Inflammatory macrophage treated with lipopolysaccharide for 1 hour (primary cell): ENCODE measurements around the gene DNAJC18.
"Not testable (repeated sequence)": the region's sequence is repeated elsewhere in the genome, so short reads cannot be mapped to it uniquely, and the experiment has no call there.

Source experiments
- DNase-seq, 2 donors: peaks; one replicate each; pipeline ENCODE4 v3.0.0-alpha.2; 2020 to 2022

DNAJC18 gene

DNA sequence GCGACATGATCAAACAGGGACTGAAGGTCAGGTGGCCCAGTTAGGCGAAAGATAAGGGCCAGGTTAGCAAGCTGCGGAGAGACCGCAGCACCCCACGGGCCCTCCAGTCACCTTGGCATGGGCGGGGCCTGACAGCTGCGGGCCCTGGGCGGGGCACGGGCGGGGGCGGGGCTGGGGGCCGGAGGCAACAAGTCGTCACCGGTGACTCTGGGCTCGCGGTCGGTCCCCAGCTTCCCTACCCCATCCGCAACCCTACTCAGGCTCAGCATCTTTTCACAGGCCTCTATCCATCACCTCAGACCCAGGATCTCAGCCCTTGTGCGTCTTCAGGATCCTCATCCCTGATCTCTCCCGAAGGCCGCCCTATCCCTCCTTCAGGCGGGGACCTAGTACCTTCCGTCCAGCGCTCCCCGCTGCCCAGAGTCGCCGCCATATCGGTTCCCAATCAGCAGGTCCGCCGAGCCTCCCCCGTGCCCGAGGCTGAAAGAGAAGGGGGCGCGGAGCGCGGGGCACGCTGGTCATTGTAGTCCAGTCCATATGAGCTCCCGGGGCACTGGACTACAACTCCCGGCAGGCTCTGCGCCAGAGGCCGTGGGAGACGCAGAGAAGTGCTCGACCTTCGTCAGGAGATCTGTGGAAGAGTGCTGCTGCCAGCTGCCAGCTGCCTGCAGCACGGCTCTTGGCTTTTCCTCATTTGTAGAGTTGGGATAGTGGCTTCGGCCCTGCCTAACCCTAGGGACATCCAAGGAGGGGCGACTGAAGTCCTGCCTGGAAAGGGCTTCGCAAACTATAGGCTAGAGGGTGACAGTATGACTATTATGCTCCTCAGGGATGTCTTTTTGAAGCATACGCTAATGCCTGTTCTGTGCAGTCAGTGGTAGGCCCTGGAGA lies at the start of gene DNAJC18:
TSS of gene DNAJC18 (minus strand) at position 513 of the 891 bp plus-strand sequence. CDS start at position 433, 80 bp downstream.
- DNase-seq, result peak; percentile 88 to 93

DNA sequence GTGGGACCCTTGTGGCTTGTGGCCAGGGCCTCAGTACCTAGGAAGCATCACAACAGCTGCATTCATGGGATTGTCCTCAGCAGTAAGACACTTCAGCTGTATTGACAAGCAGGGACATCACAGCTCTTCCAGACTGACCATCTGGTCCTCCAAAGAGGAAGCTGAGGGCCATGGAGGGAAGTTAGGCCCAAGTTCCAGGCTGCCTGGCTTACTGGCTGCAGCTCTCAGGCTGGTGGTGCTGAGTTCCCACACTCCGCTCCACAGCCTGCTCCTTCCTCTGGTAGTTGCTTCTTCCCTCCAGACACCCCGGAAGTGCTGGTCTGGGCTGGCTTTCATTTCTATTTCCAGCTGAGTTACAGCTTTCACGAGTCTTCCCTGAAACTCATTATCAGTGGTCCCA lies 48.9 kb upstream of the DNAJC18 start:
- DNase-seq, result peak; percentile 72 to 75

DNA sequence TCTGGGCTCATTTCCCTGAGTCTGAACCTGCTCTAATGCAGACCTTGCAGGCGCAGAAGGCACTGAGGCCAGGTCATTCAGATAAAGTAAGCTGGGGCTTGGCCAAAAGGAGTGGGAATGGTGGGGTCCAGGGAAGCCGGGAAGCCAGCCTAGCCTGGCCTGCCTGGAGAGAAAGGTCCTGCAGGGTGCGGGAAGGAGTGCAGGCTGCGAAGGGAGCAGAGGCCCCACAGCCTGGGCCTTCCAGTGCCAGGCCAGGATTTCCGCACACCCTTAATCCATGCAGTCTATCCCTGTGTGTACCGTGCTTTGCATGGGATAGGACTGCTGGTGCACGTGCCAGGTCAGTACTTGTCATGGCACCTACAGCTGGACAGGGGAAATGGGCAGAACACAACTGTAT lies 46.9 kb upstream of the DNAJC18 start:
- DNase-seq, result no peak

DNA sequence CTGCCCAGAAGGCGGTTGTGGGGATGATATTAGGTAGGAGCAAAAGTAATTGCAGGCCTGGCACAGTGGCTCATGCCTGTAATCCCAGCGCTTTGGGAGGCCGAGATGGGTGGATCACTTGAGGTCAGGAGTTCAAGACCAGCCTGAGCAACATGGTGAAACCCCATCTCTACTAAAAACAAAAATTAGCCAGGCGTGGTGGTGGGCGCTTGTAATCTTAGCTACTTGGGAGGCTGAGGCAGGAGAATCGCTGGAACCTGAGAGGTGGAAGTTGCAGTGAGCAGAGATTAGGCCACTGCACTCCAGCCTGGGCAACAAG lies 43.5 kb upstream of the DNAJC18 start:
- DNase-seq, result not testable (repeated sequence)

DNA sequence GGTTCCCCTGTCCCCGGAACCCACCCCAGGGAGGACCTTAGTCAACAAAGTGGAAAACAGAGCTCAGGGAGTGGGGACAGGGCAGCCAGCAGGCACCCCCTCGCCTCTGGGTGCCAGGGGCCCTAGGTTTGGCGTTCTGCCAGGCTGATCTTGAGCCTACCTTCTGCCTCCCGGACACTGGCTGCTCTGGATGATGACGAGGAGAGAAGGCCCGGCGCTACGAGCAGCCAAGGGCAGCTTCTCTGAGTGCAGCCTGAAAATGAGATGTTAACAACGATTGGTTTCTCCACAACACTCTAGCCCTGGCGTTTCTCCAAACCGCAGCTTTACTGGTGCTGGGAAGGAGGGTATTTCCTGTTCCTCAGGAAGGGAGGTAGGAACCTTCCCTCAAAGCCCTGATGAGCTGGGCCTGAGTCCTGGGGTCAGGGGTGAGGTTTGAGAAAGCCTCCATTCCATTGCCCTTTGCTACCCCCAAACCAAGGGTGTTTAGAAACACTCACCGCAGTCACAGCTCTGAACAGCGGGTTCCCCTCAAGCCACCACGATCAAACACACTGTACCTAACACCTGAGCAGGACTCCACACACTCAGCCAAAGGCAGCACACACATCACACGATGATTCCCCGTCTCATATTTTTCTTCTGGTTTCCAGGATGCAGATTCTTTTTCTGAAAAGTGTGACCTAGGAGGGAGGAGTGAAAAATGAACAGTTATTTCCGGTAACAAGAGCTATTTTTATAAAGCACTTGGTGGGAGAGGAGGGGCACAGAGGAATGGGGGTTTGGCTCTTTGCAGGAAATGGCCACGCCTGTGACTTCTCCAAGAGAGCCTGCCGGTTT lies 42.9 kb upstream of the DNAJC18 start, which contains the start of gene STING1:
TSS of gene STING1 (minus strand) at position 709 of the 840 bp plus-strand sequence. CDS start 1,054 bp downstream, outside the sequence.
- DNase-seq, result peak; percentile 79 to 86

DNA sequence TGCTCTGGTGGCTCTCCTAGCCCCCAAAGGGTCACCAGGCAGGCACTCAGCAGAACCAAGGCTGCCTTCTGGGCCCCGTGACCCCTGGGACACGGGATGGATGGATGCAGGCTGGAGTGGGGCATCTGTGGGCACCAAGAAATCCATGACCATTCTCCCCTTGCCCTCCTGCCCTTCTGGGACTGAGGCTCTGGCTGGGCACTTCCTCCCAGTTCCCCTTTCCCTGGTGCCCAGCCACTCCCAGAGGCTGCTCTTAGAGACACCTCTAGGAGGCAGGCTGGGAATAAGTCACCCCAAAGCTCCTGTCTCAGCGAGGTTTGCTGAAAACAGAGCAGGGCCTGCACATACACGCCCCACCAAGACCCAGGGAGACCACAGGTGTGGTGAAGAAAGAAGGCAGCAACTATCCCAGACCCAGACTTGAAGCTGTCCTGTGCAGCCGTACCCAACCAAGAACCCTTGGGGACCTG lies 42.3 kb upstream of the DNAJC18 start:
- DNase-seq, result peak; percentile 53 to 59

DNA sequence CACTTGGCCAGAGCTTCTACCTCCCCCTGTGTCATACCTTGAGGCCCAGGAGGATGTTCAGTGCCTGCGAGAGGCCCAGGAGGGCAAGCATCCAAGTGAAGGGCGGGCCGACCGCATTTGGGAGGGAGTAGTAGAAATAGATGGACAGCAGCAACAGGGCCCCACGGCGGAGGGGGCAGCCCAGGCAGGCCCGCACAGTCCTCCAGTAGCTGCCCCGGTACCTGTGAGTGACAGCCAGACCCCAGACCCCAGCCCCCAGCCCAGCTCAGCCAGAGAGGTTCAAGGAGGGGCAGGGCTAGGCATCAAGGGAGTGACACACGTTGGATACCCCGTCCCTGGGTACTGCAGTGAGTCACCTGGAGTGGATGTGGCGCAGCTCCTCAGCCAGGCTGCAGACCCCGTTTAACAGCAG lies 41.8 kb upstream of the DNAJC18 start:
- no peak for DNase-seq

DNA sequence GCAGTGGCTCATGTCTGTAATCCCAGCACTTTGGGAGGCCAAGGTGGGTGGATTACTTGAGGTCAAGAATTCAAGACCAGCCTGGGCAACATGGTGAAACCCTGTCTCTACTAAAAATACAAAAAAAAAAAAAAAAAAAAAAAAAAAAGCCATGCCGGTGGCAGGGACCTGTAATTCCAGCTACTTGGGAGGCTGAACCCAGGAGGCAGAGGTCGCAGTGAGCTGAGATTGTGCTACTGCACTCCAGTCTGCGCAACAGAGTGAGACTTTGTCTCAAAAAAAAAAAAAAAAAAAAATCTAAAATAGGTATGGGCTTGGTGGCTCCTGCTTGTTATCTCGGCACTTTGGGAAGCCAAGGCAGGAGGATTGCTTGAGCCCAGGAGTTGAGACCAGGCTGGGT lies 40.4 kb upstream of the DNAJC18 start:
- not testable (repeated sequence) for DNase-seq

DNA sequence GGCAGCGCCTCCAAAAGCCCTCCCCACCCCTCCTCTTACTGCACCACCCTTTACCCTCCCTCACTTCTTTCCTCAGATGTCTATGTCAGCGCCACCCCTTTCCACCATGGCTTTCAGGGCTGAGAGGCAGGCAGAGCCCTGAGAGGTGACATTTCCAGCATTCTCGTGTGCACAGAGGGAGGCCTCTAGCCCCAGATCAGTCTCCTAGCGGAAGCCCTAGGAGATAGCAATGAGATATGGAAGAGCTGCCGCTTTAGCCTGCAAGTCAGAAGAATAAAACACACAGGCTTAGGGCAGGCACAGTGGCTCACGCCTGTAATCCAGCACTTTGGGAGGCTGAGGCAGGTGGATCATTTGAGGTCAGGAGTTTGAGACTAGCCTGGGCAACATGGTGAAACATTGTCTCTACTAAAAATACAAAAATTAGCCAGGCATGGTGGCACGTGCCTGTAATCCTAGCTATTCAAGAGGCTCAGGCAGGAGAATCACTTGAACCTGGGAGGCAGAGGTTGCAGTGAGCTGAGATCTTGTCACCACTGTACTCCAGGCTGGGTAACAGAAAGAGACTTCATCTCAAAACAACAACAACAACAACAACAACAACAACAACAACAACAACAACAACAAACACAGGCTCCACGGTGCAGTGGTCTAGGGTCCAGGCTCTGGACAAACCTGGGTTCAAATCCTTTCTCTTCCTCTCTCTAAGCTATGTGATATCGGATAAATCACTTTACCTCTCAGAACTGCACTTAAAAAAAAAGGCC lies 39.5 kb upstream of the DNAJC18 start:
- not testable (repeated sequence) for DNase-seq

DNA sequence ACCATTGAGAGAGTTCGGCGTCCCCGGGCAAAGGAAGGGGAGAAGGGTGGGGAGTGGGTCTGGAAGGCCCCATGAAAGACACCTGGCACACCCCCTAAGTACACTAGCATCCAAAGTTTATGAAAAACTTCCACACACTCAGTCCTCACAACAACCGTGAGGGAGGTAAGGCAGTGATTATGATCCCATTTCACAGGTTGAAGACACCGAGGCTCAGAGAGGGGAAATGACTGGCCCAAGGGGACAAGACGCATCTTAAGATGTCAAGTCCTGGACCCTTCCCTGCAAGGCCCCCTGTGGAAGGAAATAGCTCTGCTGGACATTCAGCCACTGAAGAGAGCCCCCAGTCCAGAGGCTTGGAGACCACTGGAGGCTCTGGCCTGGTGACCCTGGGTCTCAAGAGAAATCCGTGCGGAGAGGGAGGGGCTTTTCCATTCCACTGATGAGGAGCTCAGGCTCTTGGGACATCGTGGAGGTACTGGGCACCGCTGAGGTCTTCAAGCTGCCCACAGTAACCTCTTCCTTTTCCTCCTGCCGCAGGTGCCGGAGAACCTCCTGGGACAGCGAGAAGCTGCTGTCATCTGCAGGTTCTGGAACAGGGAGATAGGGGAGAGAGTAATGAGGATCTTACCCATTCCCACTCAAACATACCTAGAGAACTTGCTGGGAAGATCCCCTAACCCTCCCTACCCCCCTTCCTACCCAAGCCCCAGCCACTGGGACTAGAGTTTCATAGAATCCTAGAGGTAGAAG lies 36.7 kb upstream of the DNAJC18 start:
- no peak for DNase-seq

DNA sequence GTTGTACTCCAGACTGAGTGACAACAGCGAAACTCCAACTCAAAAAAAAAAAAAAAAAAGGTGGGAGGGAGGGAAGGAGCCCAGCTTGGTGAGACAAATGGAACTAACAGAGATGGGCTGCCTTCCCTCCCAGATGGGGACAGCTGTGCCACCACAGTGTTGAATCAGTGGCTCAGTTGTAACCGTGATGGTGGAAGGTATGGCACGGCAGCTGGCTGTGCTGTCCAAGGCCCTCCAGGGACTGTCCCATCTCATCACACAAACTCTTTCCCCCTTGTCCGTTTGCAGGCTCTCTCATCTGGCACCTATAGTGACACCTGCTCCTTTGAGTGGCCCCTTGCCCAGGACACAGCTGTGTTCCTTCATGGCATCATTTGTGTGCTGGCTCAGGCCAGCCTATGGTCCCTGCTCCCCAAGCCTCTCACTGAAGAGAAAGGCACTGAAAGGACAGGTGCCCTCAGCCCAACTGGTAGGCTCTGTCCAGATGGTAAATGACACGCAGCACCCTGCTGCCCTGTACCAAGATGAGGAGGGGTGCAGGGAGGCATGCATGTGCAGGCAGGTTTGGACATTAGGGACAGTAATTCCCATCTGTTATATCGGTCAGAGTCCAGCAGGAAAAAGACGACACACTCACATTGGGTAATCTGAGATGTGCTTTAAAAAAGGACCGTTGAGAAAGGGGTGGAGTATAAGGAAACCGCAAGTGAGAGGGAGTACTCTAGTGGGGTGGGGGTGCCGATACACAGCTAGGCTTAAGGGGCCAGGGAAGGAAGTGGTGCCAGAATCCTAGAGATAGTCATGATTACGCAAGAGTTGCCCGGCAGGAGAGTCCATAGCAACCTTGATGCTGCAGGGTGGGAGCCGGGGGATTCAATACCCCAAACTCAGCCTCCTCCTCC lies 35.8 kb upstream of the DNAJC18 start:
- DNase-seq, result peak; percentile 33 to 39

DNA sequence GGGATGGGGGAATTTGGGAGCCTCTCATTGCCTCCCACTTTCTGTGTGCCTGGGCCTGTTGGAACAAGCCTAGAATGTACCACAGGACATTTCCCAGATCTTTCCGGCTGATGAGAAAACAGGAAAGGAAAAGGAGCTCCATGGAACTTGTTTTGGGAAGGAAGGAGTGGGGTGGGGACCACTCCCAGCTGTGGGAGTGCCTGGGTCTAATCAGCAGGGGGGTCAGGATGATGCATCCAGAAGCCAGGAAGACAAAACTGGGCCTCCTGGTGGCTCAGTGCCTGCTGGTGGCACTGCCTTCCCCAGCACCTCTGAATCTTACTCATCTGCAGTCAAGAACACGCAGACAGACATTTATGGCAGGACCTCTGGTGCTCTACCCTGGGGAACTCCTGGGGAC lies 34.2 kb upstream of the DNAJC18 start:
- no peak for DNase-seq

DNA sequence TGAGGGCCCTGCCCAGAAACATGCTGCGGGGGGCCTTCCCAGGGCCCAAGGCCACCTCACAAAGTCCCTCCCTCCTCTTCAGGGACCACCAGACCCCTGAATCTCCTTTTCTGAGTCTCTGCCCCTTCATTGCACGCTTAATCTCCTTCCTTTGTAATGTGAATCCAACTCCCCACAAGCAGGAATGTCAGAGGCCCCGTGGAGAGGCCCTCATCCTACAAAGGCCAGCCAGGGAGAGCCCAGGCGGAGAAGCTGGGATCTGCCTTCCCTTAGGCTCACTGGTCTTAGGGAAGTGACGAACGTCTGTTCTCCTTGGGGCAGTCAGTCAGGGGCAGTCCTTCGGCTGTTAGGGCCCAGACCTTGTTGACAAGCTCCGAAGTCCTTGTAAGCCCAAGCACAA lies 33.8 kb upstream of the DNAJC18 start:
- DNase-seq, result no peak

DNA sequence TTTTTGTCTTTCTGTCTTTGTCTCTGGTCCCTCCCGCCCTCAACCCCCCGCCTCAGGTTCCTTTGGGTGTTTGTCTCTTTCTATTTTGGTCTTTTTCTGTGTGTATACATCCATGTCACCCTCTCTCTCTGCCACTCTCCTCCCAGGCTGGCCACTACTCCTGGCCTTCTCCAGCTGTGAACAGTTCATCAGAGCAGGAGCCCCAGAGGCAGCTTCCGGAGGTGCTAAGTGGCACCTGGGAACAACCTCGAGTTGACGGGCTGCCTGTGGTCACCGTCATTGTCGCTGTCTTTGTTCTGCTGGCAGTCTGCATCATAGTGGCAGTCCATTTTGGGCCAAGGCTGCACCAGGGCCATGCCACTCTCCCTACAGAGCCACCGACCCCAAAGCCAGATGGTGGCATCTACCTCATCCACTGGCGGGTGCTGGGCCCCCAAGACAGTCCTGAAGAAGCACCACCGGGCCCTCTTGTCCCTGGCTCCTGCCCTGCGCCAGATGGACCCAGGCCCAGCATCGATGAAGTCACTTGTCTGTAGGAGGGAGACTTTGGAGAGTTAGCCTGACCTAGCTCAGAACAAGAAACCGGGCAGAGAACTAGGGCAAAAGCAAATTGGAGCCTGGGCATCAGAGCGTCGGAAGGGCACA lies 33.2 kb upstream of the DNAJC18 start:
- no peak for DNase-seq

DNA sequence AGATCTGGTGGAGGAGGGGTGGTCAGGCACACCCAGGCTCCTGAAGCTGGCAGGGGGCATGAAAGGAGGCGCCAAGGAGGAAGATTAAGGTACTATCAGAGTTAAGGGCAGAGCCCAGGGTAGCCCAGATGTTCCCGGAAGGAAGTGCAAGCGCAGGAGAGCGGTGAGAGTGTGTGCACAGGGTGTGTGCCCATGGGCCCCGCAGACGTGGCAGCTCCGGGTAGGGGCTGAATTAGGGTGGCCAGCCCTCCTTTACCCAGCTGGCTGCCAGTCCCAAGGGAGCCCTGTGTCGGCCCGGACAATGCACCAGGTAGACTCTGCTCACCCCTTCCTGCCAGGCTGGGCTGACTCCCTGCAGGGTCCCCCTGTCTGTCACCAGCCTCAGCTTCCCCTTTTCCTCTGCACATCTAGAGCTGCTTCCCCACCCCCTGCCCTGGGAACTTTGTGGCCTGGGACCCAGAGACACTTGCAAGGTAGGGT lies 31.5 kb upstream of the DNAJC18 start, which contains the start of gene SMIM33:
TSS of gene SMIM33 (plus strand) at position 184 of the 480 bp plus-strand sequence. CDS start at position 302, 118 bp downstream.
- DNase-seq, result no peak

DNA sequence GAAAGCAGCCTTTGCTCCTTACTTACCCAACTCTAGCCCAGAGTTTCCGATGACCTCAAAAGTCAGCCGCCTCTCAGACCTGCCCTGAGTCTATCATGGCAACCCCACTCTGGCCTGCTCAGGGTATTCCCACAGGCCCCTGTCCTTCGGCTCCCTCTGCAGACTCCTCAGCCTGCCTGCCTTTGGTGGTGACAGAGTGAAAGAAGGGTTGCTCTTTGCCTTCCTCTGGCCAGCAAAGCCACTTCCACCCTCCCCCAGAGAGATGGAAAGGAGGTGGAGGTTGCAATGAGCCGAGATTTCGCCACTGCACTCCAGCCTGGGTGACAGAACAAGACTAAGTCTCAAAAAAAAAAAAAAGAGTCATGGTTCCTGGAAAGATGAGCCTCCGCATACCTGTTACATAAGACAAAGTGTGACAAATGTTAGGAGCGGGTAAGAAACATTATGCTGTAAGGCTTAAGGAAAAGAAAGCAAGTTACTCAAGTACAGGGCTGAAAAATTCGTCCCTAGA lies 29.2 kb upstream of the DNAJC18 start:
- DNase-seq, result peak; percentile 85 to 98

DNA sequence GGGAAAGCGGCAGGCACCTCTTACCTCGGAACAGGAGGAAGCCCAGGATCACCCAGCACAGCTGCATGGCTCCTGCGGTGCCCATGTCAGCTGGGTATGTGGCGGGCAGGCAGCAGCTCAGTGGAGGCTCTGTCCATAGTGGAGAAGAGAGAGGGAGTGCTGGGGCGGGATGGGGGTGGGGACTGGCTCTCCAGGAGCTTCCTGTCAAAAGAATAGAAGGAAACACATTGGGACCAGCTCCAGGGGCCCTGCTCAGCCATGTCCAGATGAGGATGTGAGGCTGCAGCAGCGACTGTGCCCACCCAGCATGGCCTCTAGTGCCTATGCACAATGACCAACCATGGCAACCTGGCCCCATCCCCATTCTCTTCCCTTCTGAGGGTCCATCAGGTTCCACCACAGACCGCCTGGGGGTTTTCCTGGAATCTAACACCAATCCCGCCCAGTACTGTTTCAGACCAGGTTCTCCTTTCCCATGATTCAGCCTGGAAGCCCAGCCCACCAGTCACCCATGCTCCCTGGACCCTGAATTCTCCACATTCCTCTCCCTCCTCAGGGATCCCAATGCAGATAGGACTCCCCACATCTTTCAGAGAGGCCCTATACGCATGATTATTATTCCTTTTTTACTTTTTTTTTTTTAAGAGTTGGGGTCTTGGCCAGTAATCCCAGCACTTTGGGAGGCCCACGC lies 23.4 kb upstream of the DNAJC18 start, which contains the start of gene ECSCR:
TSS of gene ECSCR (minus strand) at position 158 of the 691 bp plus-strand sequence. CDS start at position 85, 73 bp downstream.
- no peak for DNase-seq

DNA sequence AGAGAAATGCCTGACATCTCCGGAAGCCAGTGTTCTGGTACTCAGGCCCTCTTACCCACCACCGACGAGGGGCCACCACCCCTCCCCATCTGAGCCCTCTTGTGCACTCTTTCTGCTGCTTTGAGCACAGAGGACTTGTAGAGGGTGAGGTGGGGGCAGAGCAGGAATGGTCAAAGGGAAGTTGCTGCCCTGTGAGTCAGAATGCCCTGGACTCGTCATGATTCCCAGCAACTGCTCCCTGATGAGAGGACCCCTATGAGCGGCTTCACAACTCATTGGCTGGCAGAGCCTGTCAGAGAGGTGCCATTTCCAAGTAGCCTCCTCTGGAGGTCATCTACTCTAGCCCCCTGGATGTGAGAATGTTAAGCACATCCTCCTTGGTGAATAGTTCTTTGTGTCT lies 22.4 kb upstream of the DNAJC18 start:
- DNase-seq, result no peak

DNA sequence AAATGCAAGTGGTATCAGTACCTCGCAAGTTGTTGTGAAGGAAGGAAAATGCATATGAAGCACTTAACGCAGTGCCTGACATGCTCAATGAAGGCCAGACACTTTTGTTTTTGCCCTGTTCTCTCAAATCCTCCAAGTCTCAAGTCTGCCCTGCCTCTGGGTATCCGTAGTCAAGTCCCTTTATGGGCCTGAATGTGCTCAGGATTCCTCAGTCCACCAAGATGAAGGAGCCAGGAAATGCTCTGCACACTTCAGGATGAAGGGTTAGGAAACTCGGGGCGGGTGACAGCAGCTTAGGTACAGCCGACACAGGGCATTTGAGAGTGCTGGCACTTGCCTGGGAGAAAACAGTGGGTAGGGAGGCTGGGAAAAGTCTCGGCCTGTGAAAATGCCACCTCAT lies 21.9 kb upstream of the DNAJC18 start:
- no peak for DNase-seq
